ENCODE data around the gene SGK2. TPM values are rescaled to one million over a fixed set of nuclear protein-coding genes. Genes with fewer than 3 reads are reported as not detected.
A peak's percentile ranks its signal among the peaks of the same experiment; 100 is the strongest.

The SGK2 gene
- polyA plus RNA-seq, 1 of the 3 experiments (the other 2 are of a cell fraction), result 0.21 TPM

GRCh38 chr20:43590036-43590391 lies 31.2 kb downstream of the SGK2 start:
- WGBS (ENCODE audit: low lambda C conversion rate), result 17% methylated on average over 9 of the region's 9 CpGs
- Histone ChIP-seq H3F3A (replicated peaks; ENCODE audit: insufficient read depth) (peaks cover 3% of the 10 kb centered on the region), H2AFZ (ENCODE audit: low read depth) (peak overlapping the region; percentile 94), H3K4me2 (peak overlapping the region; percentile 85), H4K20me1 (ENCODE audit: insufficient read depth) (no peaks in the 10 kb centered on the region), H3K9ac (peak overlapping the region; percentile 78), H3K9me3 (no peaks in the 10 kb centered on the region), H3K79me2 (ENCODE audit: insufficient read depth) (peaks cover 21% of the 10 kb centered on the region), H3K4me1 (ENCODE audit: control insufficient read depth in 1 of 2, insufficient read depth in 2 of 2, low read depth in 1 of 2, low read length in 1 of 2) (peaks cover 0 to 7% of the 10 kb centered on the region in 2 experiments; a peak in 1 of 4 replicates), H3K36me3 (replicated peaks in 1 of 2; ENCODE audit: control insufficient read depth in 1 of 2, insufficient read depth in 2 of 2, low read length in 1 of 2) (peaks cover 0 to 8% of the 10 kb centered on the region in 2 experiments), H3K27me3 (ENCODE audit: insufficient read depth) (no peaks in the 10 kb centered on the region), H3K9me2 (no peaks in the 10 kb centered on the region), H3K27ac (ENCODE audit: low read depth in 2 of 2, low read length in 1 of 2) (peak overlapping the region; percentile 80 to 90), H3K4me3 (ENCODE audit: low read depth in 2 of 2, low read length in 1 of 2) (peak overlapping the region; percentile 72 to 75)
- TF ChIP-seq RFX5 (IDR thresholded peaks at IDR 0.05; ENCODE audit: low read length) (0 out of 2 replicates have a peak, but pooled peaks have one; percentile 11), RAD21 (IDR thresholded peaks at IDR 0.05; ENCODE audit: low read length) (no peak)
- ChIA-PET POLR2A (interaction anchor here (1.2 kb wide), 1 partner anchor 76 kb away, joined by 3 read pairs; no protein-coding TSS in a partner anchor), CTCF (interaction anchor here (0.8 to 2.7 kb wide), 3 partner anchors 52 to 102 kb away, joined by 3 to 13 read pairs (median 4); no protein-coding TSS in a partner anchor)
- DNase-seq, result peak; percentile 51

GRCh38 chr20:43590392-43591303 lies 31.8 kb downstream of the SGK2 start, which contains the start of gene IFT52:
Gene IFT52, plus strand, starts transcription at chr20:43590937. Its CDS starts 3,762 bp downstream, at chr20:43594699.
- Histone ChIP-seq H3K79me2 (ENCODE audit: insufficient read depth) (peaks cover 21% of the 10 kb centered on the region), H4K20me1 (ENCODE audit: insufficient read depth) (no peaks in the 10 kb centered on the region), H3K36me3 (replicated peaks in 1 of 2; ENCODE audit: control insufficient read depth in 1 of 2, insufficient read depth in 2 of 2, low read length in 1 of 2) (peaks cover 0 to 12% of the 10 kb centered on the region in 2 experiments), H3K4me2 (peak within 1 kb of the TSS; percentile 85), H2AFZ (ENCODE audit: low read depth) (peak within 1 kb of the TSS; percentile 94), H3K4me1 (ENCODE audit: control insufficient read depth in 1 of 2, insufficient read depth in 2 of 2, low read depth in 1 of 2, low read length in 1 of 2) (peaks cover 0 to 7% of the 10 kb centered on the region in 2 experiments; a peak in 1 of 4 replicates), H3K27me3 (ENCODE audit: insufficient read depth) (no peaks in the 10 kb centered on the region), H3K27ac (ENCODE audit: low read depth in 2 of 2, low read length in 1 of 2) (peak within 1 kb of the TSS; percentile 80 to 90), H3K9ac (peak within 1 kb of the TSS; percentile 78), H3K9me3 (no peaks in the 10 kb centered on the region), H3K9me2 (no peaks in the 10 kb centered on the region), H3F3A (replicated peaks; ENCODE audit: insufficient read depth) (peaks cover 3% of the 10 kb centered on the region), H3K4me3 (ENCODE audit: low read depth in 2 of 2, low read length in 1 of 2) (peak within 1 kb of the TSS; percentile 72 to 75)
- 1% methylated on average over 44 of the region's 68 CpGs for WGBS (ENCODE audit: low lambda C conversion rate)
- ChIA-PET POLR2A (interaction anchor here (0.9 to 1.2 kb wide), 3 partner anchors 33 to 77 kb away, joined by 3 to 4 read pairs (median 3); no protein-coding TSS in a partner anchor), CTCF (interaction anchor here (0.8 to 2.7 kb wide), 5 partner anchors 7 to 101 kb away, joined by 3 to 13 read pairs (median 4); no protein-coding TSS in a partner anchor)
- TF ChIP-seq ZBTB33 (IDR thresholded peaks at IDR 0.05; ENCODE audit: borderline replicate concordance, low read depth), result no peak
- no peak for TF ChIP-seq TEAD4 (IDR thresholded peaks at IDR 0.05; ENCODE audit: borderline replicate concordance, insufficient read depth)
- 0 out of 2 replicates have a peak, but pooled peaks have one; percentile 11 for TF ChIP-seq TCF12 (IDR thresholded peaks at IDR 0.05)
- peak; percentile 59; the same call in 1 of the 2 replicates for TF ChIP-seq ELF1 (IDR thresholded peaks at IDR 0.05)
- TF ChIP-seq SIN3A (IDR thresholded peaks at IDR 0.05; ENCODE audit: borderline replicate concordance, low read depth, low read length), result no peak; the same call in 1 of the 2 replicates
- TF ChIP-seq RFX5 (IDR thresholded peaks at IDR 0.05; ENCODE audit: low read length), result peak; percentile 6; the same call in 1 of the 2 replicates
- peak; percentile 64; the same call in 1 of the 2 replicates for TF ChIP-seq TAF1 (IDR thresholded peaks at IDR 0.05; ENCODE audit: borderline replicate concordance, low read depth, low read length)
- peak; percentile 7 for TF ChIP-seq CHD2 (IDR thresholded peaks at IDR 0.05; ENCODE audit: low read length, partially characterized antibody)
- peak; percentile 27; the same call in 1 of the 2 replicates for TF ChIP-seq PBX3 (IDR thresholded peaks at IDR 0.05)
- TF ChIP-seq MXI1 (IDR thresholded peaks at IDR 0.05; ENCODE audit: low read depth, low read length), result peak; percentile 60; the same call in 1 of the 2 replicates
- no peak for TF ChIP-seq RAD21 (IDR thresholded peaks at IDR 0.05; ENCODE audit: low read length)
- TF ChIP-seq MAX (IDR thresholded peaks at IDR 0.05; ENCODE audit: low read depth), result peak; percentile 43
- peak; percentile 61 for TF ChIP-seq POLR2AphosphoS5 (IDR thresholded peaks at IDR 0.05; ENCODE audit: low read depth, low read length)
- no peak for TF ChIP-seq SMC3 (IDR thresholded peaks at IDR 0.05; ENCODE audit: low read depth, low read length)
- no peak for TF ChIP-seq FOXM1 (IDR thresholded peaks at IDR 0.05; ENCODE audit: low read depth)
- peak; percentile 55; the same call in 1 of the 2 replicates for TF ChIP-seq NRF1 (IDR thresholded peaks at IDR 0.05; ENCODE audit: low read depth, low read length)
- no peak for TF ChIP-seq RCOR1 (IDR thresholded peaks at IDR 0.05; ENCODE audit: low read length)
- TF ChIP-seq EP300 (IDR thresholded peaks at IDR 0.05; ENCODE audit: borderline replicate concordance in 1 of 2, low read depth in 1 of 2, low read length in 1 of 2), result peak in 1 of 2 experiments; percentile 47; a peak in 1 of 4 replicates
- DNase-seq, result peak; percentile 93
